ENCODE measurements around the gene NGFR.
"Not testable (repeated sequence)": the region's sequence is repeated elsewhere in the genome, so short reads cannot be mapped to it uniquely, and the experiment has no call there.

Gene NGFR

GRCh38 chr17:49496867-49497147 lies 1.7 kb downstream of the NGFR start:
- DNase-seq, result no peak

- no peak for DNase-seq
Observed at GRCh38 chr17:49497148-49498028, 2.3 kb downstream of the NGFR start.

GRCh38 chr17:49498029-49498615 lies 3.0 kb downstream of the NGFR start:
- DNase-seq, result peak in 1 of 2 experiments; percentile 14

GRCh38 chr17:49501496-49501895 lies 6.4 kb downstream of the NGFR start:
- DNase-seq, result no peak

GRCh38 chr17:49502254-49502653 lies 7.2 kb downstream of the NGFR start:
- DNase-seq, result no peak

GRCh38 chr17:49502680-49503079 lies 7.6 kb downstream of the NGFR start:
- DNase-seq, result not testable (repeated sequence)

GRCh38 chr17:49504369-49504768 lies 9.3 kb downstream of the NGFR start:
- DNase-seq, result no peak

- no peak for DNase-seq
Observed at GRCh38 chr17:49505854-49506253, 10.8 kb downstream of the NGFR start.

- DNase-seq, result no peak
Observed at GRCh38 chr17:49506282-49506681, 11.2 kb downstream of the NGFR start.

GRCh38 chr17:49508061-49508865 lies 13.2 kb downstream of the NGFR start:
- DNase-seq, result no peak

GRCh38 chr17:49508866-49509587 lies 13.9 kb downstream of the NGFR start:
- DNase-seq, result no peak

- no peak for DNase-seq
Observed at GRCh38 chr17:49509588-49509917, 14.5 kb downstream of the NGFR start.

- no peak for DNase-seq
Observed at GRCh38 chr17:49510059-49510719, 15.1 kb downstream of the NGFR start.

- DNase-seq, result no peak
Observed at GRCh38 chr17:49510720-49511110, 15.6 kb downstream of the NGFR start.

GRCh38 chr17:49511810-49512209 lies 16.7 kb downstream of the NGFR start:
- DNase-seq, result no peak

- DNase-seq, result no peak
Observed at GRCh38 chr17:49512296-49513043, 17.4 kb downstream of the NGFR start.

GRCh38 chr17:49513044-49513395 lies 17.9 kb downstream of the NGFR start:
- no peak for DNase-seq

- DNase-seq, result no peak
Observed at GRCh38 chr17:49513641-49514040, 18.5 kb downstream of the NGFR start.

GRCh38 chr17:49514071-49514721 lies 19.1 kb downstream of the NGFR start:
- DNase-seq, result peak in 1 of 2 experiments; percentile 16

- peak; percentile 21 to 36 for DNase-seq
Observed at GRCh38 chr17:49515196-49515770, 20.2 kb downstream of the NGFR start.

- DNase-seq, result no peak
Observed at GRCh38 chr17:49516180-49516579, 21.1 kb downstream of the NGFR start.

Measured in Kasumi-1 (cell line).